Activated CD8-positive, alpha-beta memory T cell treated with anti-CD3 and anti-CD28 coated beads, Interleukin-2, amount 50 U/mL, for 1 hour (primary cell): ENCODE measurements around the gene TSTD1.

Experiments
- DNase-seq: peaks from one replicate; pipeline ENCODE4 v3.0.0-alpha.2; 2020; ENCODE audit errors: extremely low read depth

The TSTD1 gene

DNA sequence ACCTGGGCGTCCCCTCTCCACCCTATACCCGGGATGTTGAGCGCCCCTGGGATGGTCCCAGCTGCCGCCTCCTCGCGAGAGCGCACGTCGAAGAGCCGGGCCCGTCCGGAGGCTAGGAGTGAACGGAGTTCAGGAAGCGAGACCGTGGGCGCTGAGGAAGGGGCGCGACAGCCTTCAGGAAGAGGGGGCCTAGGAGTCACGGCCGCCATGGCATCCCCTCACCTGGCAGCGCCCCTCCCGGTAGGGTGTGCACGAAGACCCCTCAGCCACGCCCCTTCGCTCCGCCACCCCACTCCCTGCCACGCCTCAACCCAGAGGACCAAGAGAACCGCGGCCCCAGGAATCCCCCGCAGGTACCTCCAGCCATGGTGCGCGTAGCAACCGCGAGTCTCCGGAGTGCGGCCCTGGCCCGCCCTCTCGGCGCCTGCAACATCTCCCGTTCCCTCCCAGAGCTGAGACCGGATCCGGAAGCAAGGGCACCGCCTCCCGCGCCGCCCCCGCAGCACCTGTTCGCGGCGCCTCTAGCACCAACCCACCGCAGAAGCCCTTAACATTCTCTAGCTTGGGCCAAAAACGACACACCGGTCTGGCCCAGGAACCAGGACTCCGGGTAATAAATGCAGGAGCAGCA lies at the start of gene TSTD1:
TSS of gene TSTD1 (minus strand) at position 442 of the 631 bp plus-strand sequence. CDS start at position 367, 75 bp downstream.
- peak; percentile 48 for DNase-seq

GRCh38 chr1:161086457-161086856 lies 47.7 kb upstream of the TSTD1 start:
- no peak for DNase-seq

DNA sequence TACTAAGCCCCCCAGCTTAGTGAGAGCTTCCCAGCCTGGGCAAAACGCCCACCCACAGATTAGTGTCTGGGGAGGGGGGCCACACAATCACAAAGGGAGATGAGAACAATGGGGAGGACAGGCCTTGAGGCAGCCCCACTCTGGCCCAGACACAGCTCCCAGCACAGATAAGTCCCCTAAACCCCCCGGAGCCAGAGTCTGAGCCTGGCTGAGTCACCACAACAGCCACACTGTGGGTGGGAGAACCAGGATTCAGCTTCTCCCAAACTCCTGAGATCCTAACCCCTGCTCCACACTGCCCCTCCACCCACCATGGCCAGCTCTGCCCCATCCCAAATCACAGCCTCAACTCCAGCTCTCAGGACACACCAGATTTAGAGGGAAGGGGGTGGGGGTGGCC lies 46.4 kb upstream of the TSTD1 start:
- no peak for DNase-seq

- DNase-seq: no peak
These were observed 45.8 kb upstream of the TSTD1 start for GRCh38 chr1:161084597-161084988.

DNA sequence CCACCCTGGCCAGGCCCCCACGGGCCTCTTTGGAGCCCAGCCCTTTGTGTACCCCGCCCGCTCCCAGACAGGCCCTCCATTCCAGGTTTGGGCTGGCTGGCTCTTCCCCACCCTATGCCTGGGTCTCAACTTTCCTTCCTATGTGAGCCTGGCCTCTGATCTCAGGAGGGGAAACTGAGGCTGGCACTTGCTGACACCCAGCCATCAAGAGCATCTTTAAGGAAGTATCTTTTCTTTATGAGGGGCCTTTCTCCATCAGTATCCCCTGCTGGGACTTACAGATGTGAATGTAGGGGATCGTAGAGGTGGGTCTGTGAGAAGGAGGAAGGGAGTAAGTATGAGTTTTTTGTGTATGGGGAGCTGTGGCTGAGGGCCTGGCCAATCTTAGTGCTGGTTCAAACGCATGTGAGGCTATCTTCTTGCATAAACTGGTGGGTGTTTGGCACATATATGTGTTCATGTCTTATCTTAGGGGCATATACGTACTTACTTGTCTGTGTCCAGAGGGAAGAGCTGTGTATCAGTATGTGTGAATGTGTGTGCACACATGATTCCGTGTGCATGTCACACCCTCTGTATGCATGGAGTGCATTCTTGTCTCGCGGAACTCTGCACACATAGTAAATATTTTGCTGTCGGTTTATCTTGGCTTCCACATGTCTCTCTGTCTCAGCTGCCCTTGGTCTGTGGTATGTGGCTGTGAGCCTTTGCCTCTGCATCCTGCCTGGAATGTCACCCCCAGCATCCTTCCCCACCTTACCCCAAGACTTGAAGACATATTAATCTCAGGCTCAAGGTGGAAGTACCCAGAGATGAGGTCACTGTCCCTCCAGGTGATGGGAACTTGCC lies 45.2 kb upstream of the TSTD1 start:
- no peak for DNase-seq

DNA sequence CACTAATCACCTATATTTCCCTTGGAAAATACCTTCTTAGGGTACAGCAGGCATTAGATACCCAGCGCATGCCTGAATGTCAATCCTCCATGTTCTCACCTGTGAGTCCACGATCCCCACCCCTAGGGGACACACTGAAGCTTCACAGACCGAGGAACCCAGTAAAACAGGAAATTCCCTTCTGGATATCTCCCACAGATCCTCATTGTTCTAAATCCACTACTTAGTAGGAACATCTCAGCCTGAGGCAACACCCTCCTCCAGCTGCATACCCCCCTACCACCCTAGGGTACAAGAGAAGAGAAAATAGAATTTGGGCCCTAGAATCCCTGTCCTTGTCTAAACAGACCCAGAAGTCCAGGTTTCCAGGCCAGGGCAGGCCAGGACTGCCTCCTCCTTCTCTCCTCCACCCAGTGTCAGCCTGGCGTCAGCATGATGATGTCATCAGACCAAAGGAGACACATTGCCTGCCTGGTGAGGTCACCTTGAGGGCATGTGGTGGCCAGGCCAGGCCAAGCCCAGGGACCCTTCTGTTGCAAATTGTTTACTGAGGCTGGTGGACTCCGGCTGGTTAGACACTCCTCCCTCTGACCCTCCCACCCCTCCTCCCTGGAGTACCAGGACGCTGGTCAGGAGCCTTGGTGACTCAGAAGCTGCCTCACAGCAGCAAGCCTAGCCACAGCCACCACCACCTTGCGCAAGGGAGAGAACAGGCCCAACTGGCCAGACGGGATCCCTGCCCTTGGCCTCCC lies 44.4 kb upstream of the TSTD1 start:
- no peak for DNase-seq

- no peak for DNase-seq
These were observed 43.7 kb upstream of the TSTD1 start for GRCh38 chr1:161082483-161082882.

- DNase-seq: no peak
These were observed 42.8 kb upstream of the TSTD1 start for GRCh38 chr1:161081519-161081918.

GRCh38 chr1:161080441-161081405 lies 42.0 kb upstream of the TSTD1 start:
- no peak for DNase-seq

DNA sequence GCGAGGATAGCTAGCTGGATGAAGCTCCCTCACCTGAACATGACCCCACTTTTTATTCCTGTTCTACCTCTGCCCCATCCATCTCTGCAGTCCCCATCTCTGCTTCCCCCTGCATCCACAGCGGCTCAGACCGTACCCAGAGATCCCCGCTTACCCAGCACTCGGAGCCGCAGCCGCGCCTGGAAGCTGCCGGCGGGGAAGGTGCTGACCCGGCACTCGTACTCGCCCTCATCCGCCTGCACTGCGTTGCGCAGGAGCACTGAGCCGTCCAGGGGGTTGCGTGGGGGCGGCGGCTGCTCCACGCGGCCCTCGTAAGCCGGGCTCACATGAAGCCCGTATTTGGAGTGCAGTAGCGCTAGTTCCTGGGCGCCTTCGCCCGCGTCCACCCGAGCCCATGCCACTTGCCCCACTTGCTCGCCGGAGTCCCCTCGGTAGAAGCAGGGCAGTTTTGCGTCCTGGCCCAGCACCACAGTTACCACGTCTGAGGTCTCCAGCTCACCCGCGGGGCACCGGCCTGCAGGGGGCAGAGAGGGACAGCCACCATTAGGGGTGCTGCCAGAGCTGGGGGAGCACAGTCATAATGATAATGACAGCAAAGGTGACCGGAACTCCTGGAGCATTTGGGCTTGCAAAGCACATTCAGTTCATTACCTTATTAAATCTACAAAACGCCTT lies 40.8 kb upstream of the TSTD1 start:
- DNase-seq: no peak

DNA sequence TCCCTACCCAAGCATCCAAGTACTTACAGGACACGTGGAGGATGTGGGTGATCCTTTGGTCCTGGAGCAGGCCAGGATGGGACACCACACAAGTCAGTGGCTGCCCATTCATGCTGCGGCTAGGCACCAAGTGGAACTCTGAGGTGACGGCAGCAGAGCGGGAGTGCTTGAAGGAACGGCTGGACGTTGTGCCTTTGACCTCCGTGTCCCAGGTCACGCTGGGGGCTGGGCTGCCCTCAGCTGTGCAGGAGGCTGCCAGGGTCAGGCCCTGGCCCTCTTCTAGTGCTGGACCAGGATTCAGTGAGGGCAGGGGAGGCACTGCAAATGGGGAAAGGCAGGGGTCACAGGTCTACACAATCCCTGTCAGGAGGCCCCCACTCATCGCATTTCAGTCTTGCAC lies 38.7 kb upstream of the TSTD1 start:
- DNase-seq: no peak

- DNase-seq: no peak
These were observed 37.6 kb upstream of the TSTD1 start for GRCh38 chr1:161076410-161076809.

DNA sequence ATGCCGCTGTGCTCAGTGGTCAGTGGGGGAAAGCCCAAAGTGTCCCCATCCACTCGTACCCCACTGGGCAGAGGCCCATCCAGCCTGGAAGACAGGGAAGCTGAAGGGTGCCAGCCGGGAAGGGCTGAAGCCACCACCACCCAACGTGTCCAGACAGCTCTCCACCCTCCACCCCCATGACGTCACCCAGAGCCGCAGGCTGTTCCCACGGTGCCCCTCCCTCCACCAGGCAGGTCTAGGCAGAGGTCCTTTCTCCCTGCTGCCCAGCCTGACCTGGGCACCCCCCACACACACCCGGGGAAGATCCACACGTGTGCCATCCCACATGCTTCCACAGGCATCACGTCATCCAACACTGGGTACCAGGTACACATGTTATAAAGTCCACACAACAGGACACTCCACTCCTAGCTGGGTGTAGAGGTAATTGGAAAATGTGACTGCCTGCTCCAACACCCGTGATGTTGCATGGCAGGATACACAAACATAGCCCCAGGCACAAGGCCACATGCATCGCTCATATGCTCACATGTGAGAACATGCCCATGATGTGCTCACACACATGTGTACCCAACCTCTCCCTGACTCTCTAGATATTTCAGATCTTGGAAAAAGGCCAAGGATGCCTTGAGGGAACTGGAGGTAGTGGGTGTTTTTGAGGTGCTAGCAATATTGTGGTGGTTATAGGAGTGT lies 36.1 kb upstream of the TSTD1 start:
- no peak for DNase-seq

- no peak for DNase-seq
These were observed 34.8 kb upstream of the TSTD1 start for GRCh38 chr1:161073474-161074121.

DNA sequence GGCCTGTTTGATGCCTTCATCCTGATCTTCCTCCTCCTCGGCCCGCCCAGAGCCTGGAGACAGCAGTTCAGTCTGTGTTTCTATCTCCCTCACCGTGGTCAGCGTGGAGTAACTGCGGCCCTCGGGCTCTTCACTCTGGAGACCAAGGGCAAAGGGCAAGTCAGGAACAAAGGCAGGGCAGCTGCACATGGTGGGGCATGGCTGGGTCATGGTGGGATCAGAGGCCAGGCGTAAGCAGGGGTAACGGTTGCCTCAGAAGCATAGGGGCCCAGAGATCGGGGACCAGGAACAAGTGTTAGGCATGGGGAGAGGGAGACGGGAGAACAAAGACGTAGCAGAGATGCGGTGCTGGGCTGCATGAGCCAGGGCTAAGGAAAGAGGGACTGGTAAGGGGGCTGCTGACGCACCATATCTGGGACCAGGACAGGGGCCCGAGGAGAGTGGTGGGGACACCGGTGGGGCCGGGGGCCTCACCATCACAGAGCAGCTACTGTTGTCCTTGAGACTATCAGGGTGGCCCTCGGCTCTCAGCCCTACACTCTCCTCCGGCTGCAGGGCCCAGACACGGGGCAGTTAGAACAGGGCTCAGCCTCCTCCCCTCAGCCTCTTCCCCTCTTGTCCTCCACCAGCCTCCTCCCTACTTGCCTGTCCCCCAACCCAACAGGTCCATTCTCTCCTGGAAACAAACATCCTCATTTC lies 34.1 kb upstream of the TSTD1 start:
- no peak for DNase-seq

DNA sequence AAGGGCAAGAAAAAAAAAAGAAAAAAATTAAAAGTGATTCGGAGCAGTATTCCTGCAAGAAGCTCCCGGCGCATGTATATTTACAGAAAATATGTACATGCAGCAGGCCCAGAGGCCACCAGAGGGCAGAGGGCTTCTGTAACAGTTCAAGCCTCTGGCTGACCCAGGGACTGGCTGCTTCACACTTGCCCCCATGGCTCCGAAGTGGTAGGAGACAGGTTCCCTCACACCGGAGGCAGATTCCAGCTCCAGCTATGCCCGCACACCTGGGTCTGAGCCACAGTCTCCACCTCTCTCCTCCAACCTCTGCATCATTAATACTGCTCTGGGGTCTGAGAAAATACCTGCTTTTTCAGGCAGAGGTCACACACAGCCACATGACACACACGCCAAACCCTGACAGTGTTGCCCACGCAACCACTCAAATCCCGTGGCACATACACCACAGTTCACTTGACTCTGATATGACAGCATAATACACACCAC lies 33.2 kb upstream of the TSTD1 start:
- DNase-seq: no peak

GRCh38 chr1:161070761-161071160 lies 32.0 kb upstream of the TSTD1 start:
- no peak for DNase-seq

DNA sequence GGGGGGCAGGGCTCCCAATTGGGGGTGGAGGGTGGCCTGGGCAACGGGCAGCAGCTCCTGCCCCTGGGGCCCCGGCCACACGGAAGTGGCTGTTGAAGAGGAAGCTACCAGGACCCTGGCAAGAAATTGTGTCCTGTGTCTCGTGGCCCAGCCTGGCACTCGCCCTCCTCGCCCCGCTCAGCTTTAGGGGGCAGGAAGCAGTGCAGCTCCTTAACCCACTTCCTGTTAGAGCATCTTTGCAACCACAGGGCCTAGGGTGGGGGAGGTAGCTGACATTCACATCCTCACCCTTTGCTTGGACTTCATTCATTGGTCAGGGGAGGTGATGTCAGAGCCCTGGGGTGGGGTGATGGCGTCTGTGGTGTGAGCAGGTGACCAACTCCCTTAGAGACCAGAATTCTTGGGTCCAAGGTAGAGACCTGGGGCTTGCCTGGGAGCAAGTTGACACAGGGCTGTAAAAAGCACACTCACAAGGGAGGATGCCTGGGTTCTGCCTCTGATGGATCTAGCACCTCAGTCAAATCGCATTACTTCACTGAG lies 31.0 kb upstream of the TSTD1 start, which contains the start of gene ARHGAP30:
TSS of gene ARHGAP30 (minus strand) at position 161 of the 540 bp plus-strand sequence. CDS start 267 bp downstream, outside the sequence.
- DNase-seq: peak; percentile 65
